ENCODE results near the gene KMT2E. TPM values are rescaled to one million over a fixed set of nuclear protein-coding genes. Genes with fewer than 3 reads are reported as not detected.

KMT2E gene
- total RNA-seq, 1 donor from 2014 or later: 85.6 TPM

DNA sequence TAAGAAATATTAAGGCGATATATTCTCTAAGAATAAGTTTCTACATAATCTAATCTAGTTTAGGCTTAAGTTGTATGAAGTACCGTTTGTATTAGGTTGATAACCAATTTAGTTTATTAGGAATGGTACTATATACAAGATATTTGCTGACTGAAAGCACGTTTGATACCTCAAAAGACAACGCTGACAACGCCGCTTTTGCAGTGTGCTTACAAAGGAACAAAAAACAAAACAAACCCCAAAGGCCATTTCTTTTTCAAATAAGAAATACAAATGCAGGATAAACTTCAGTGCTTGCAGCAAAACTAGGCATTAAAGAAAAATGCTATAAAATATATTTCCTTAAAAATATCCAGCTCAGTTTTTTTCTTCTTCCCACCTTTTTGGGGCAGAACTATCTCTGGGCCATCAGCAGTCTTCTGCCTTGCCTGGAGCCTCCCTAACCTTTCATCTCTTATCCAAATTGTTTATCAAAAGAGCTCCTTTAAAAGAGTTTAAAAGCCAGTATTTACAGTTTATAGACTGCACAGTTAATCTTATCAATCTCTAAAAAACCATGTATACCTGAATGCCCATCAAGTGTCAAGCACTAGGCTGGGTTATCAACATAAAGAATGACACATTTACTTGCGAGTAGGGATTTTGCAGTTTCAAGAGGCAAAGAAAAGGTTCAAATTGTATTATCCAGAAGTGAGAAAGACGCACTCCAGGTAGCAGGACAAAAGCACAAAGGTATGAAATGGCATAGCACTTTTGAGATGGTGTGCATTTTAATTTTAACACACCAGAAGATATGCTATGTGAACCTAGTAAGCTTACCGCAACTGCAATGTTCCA, 4.1 kb upstream of the KMT2E start:
- DNase-seq (ENCODE audit: low read depth in 2 of 2): peak in 1 of 2 donors; percentile 17

- no peak for DNase-seq (ENCODE audit: low read depth in 2 of 2)
Measured at GRCh38 chr7:105010504-105011130, 3.4 kb upstream of the KMT2E start.

DNA sequence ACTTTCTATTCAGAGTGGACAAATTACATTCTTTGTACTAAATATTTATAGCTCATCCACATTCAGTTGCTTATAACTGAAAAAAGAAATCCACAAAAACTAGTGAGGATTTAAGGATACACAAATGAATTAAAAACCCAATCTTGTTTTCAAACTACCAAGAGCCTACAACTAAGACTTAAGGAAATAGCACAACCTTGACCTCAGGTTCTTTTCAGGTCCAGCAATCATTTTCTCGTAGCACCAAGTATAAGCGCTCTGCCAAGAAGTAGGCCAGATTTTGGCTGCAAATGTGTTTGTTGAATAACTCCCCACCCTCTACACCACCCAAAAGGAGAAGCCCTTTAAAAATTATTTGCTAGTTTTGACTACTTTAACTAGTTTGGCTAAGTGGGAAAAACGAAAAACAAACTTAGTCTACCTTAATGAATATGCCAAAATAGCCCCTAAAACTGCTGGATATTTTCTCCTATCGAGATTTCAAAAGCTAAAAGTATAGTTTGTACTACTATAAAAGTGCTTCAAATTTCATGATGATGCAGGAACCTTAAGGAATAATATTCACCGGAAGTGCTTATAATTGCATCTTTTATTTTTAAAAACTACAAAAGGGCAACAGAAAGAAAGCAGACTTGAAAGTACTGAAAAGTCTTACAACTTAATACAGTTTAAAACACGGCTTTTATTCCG, 2.7 kb upstream of the KMT2E start:
- peak in 1 of 2 donors; percentile 39 for DNase-seq (ENCODE audit: low read depth in 2 of 2)

DNA sequence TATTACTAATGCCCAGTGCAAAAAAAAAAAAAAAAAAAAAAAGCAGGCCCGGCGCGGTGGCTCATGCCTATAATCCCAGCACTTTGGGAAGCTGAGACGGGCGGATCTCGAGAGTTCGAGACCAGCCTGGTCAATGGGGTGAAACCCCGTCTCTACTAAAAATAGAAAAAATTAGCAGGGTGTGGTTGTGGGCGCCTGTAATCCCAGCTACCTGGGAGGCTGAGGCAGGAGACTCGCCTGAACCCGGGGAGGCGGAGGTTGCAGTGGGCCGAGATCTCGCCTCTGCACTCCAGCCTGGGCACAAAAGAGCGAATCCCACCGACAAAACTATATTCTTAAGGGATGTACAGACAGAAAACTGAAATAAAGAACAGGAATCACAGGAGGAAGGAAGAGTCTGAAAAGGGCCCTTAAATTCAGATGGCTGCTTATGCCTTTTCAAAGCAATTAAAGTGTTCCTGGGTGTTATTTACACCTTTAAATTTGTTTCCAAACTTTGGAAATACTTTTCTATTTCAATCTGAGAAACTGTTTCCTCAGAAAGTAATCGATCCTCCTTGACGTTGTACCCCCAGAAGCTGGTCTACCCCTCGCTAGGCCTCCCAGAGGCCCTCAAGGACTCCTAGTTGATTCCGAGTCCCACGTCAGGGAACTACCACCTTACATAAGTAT, 2.0 kb upstream of the KMT2E start:
- DNase-seq (ENCODE audit: low read depth in 2 of 2): peak in 1 of 2 donors; percentile 18

- peak; percentile 97 to 99 for DNase-seq (ENCODE audit: low read depth in 2 of 2)
Measured at GRCh38 chr7:105012503-105013220, 1.3 kb upstream of the KMT2E start.

DNA sequence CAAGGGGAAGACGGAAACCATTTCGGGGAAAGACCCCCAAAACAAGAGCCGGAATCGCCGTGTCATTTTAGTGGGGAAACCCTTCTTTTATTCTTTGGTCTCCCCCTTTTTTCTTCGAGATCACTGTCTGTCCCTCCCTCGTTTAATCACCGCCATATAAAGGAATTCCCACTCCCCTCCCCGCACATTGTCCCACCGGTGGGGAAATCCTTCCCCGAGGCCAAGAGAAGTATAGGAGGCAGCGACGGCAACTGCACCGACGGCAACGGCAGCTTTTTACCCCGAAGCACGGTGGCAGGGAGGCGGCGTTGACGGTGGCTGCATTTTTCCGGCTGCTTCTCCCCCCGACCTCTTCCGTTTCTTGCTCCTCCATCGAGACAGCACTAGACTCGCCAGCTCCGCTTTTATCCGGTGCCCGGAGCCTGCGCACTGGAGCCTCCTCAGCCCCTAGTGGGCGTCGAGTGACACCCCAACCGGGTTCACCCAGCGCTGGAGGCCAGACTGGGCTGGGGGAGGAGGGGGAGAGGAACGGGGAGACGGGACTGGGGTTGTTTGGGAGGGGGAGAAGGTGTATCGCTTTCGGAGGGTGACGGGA, 687 bp upstream of the KMT2E start:
- peak; percentile 88 to 94 for DNase-seq (ENCODE audit: low read depth in 2 of 2)

GRCh38 chr7:105014693-105015389, 836 bp downstream of the KMT2E start:
- DNase-seq (ENCODE audit: low read depth in 2 of 2): peak in 1 of 2 donors; percentile 61

DNA sequence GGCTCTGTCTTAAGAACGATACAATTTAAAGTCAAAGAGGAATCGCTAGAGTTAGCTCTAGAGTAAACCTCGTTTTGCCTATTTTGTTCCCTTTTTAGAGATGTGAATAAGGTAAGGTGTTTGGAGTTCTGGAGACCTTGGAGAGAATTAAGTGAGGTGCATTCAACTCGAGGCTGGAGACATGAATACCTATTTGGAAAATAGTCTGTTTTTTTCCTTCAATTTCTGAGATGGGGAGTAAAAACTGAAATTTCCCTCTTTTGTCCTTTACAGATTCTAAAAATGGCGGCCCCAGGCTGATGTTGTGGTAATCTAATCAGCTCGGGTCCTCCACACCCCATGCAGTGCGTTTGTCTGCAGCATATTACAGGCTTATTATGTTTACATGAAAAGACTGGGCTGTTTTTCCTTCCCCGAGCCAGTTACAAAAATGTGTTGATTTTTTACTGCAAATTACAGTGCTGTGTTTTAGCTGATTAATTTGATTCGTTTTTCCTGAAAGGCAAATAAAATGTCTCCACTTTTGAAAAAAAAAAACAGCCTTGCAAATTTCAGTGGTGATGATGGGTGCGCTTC, 1.5 kb downstream of the KMT2E start:
- peak in 1 of 2 donors; percentile 51 for DNase-seq (ENCODE audit: low read depth in 2 of 2)

- no peak for DNase-seq (ENCODE audit: low read depth in 2 of 2)
Measured at GRCh38 chr7:105016068-105016708, 2.2 kb downstream of the KMT2E start.

GRCh38 chr7:105016709-105017656, 3.0 kb downstream of the KMT2E start:
- no peak for DNase-seq (ENCODE audit: low read depth in 2 of 2)

GRCh38 chr7:105017657-105018365, 3.8 kb downstream of the KMT2E start:
- peak in 1 of 2 donors; percentile 30 for DNase-seq (ENCODE audit: low read depth in 2 of 2)

- no peak for DNase-seq (ENCODE audit: low read depth in 2 of 2)
Measured at GRCh38 chr7:105019269-105019668, 5.3 kb downstream of the KMT2E start.

GRCh38 chr7:105020926-105021325, 6.9 kb downstream of the KMT2E start:
- no peak for DNase-seq (ENCODE audit: low read depth in 2 of 2)

- DNase-seq (ENCODE audit: low read depth in 2 of 2): no peak
Measured at GRCh38 chr7:105021352-105021751, 7.3 kb downstream of the KMT2E start.

DNA sequence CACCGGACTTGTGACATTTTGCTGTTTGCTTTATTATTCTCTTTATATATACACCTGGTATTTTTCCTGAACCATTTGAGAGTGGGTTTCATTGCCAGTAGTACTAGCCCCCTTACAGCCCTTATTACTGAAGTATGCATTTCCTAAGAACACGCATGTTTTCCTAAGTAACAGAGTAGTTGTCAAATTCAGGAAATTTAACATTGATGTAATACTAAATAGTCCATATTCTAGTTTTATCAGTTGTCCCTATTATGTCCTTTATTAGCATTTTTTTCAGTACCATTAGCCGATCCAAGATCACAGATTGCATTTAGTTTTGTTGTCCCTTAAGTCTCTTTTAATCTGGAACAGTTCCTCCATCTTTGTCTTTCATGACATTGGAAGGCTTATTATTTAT, 8.0 kb downstream of the KMT2E start:
- no peak for DNase-seq (ENCODE audit: low read depth in 2 of 2)

- DNase-seq (ENCODE audit: low read depth in 2 of 2): no peak
Measured at GRCh38 chr7:105022458-105022857, 8.5 kb downstream of the KMT2E start.

GRCh38 chr7:105024734-105025133, 10.7 kb downstream of the KMT2E start:
- no peak for DNase-seq (ENCODE audit: low read depth in 2 of 2)

Data from dermis microvascular lymphatic vessel endothelial cell (primary cell).